Left ventricle myocardium inferior (tissue), 1 donor: Measurements from ENCODE around the gene THADA. TPM values are rescaled to one million over a fixed set of nuclear protein-coding genes. Genes with fewer than 3 reads are reported as not detected.

ENCODE experiments used
- DNase-seq: peaks from one replicate; pipeline ENCODE4 v3.0.0-alpha.2; 2020
- H3K27ac ChIP-seq: fragments of 200-600 bp; replicated peaks from 2 replicates; pipeline ENCODE4 v1.8.0; 2021
- H3K27me3 ChIP-seq: fragments of 200-600 bp; 2 replicates; pipeline ENCODE4 v1.8.0; 2021; ENCODE audit warnings: low read depth
- H3K36me3 ChIP-seq: fragments of 200-600 bp; 2 replicates; pipeline ENCODE4 v1.8.0; 2021
- H3K4me1 ChIP-seq: fragments of 200-600 bp; 2 replicates; pipeline ENCODE4 v1.8.0; 2021
- H3K4me3 ChIP-seq: fragments of 200-600 bp; 2 replicates; pipeline ENCODE4 v1.8.0; 2021; ENCODE audit warnings: mild to moderate bottlenecking, moderate library complexity
- H3K9me3 ChIP-seq: fragments of 200-600 bp; replicated peaks from 2 replicates; pipeline ENCODE4 v1.8.0; 2021
- CTCF ChIP-seq: fragments of 200-600 bp; IDR thresholded peaks from 2 replicates; pipeline ENCODE4 v1.8.0; 2021; ENCODE audit warnings: antibody characterized with exemption, mild to moderate bottlenecking, borderline replicate concordance
- intact Hi-C: fragments of 100-400 bp; cut with micrococcal nuclease; formaldehyde crosslinking; loops from one replicate; pipeline ENCODE4 v1.11.0; 2022
- total RNA-seq: library from RNA; stranded (reverse); fragmentation: NEBNext Ultra II Directional; extraction: Animal tissue kit (Norgen Biotek cat#: 25700); gene quantifications from one replicate; pipeline ENCODE4 v1.2.1, GENCODE V29; 2021
- donor health status: DM: no; HTN: yes; CAD: no; lungs with severe emphysema.

The THADA gene
- total RNA-seq, 1 donor from 2014 or later, result 15.4 TPM

GRCh38 chr2:43455731-43456642, 139.9 kb downstream of the THADA start:
- DNase-seq, result no peak
- Histone ChIP-seq H3K4me3 (no peak overlapping the region), H3K27ac (no peak overlapping the region), H3K27me3 (no peaks in the 10 kb centered on the region), H3K9me3 (no peaks in the 10 kb centered on the region), H3K4me1 (peaks cover 55% of the 10 kb centered on the region), H3K36me3 (no peaks in the 10 kb centered on the region)
- TF ChIP-seq CTCF, result no peak
- intact Hi-C loops, result no loop called here

DNA sequence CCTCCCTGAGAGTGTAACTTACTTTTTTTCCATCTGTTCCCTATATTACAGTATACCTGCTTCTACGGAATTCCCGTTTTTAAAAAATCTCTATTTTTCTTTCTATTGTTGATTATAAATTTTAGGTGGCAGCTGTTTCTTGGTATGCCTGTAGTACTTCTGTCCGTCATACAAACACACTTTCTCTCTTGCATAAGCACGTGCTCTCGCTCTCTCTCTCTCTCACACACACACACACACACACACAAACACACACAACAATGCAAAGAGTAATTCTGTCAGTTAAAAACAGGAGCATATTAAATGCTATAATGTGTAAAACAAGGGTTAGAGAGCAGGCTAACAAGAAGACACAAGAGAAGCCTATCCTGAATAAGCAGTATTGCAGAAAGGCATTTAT, 140.5 kb downstream of the THADA start:
- Histone ChIP-seq H3K4me1 (peaks cover 59% of the 10 kb centered on the region), H3K9me3 (no peaks in the 10 kb centered on the region), H3K27me3 (no peaks in the 10 kb centered on the region), H3K4me3 (no peak overlapping the region), H3K27ac (no peak overlapping the region), H3K36me3 (no peaks in the 10 kb centered on the region)
- intact Hi-C loops, result no loop called here
- DNase-seq, result no peak
- TF ChIP-seq CTCF, result no peak

- no peak for TF ChIP-seq CTCF
- no peaks in the 10 kb centered on the region for H3K9me3 ChIP-seq
- no peaks in the 10 kb centered on the region for H3K27me3 ChIP-seq
- peaks cover 59% of the 10 kb centered on the region for H3K4me1 ChIP-seq
- H3K27ac ChIP-seq, result no peak overlapping the region
- H3K4me3 ChIP-seq, result no peak overlapping the region
- no peak for DNase-seq
- no peaks in the 10 kb centered on the region for H3K36me3 ChIP-seq
- intact Hi-C loops, result no loop called here
These were observed 141.0 kb downstream of the THADA start for GRCh38 chr2:43454791-43455190.

DNA sequence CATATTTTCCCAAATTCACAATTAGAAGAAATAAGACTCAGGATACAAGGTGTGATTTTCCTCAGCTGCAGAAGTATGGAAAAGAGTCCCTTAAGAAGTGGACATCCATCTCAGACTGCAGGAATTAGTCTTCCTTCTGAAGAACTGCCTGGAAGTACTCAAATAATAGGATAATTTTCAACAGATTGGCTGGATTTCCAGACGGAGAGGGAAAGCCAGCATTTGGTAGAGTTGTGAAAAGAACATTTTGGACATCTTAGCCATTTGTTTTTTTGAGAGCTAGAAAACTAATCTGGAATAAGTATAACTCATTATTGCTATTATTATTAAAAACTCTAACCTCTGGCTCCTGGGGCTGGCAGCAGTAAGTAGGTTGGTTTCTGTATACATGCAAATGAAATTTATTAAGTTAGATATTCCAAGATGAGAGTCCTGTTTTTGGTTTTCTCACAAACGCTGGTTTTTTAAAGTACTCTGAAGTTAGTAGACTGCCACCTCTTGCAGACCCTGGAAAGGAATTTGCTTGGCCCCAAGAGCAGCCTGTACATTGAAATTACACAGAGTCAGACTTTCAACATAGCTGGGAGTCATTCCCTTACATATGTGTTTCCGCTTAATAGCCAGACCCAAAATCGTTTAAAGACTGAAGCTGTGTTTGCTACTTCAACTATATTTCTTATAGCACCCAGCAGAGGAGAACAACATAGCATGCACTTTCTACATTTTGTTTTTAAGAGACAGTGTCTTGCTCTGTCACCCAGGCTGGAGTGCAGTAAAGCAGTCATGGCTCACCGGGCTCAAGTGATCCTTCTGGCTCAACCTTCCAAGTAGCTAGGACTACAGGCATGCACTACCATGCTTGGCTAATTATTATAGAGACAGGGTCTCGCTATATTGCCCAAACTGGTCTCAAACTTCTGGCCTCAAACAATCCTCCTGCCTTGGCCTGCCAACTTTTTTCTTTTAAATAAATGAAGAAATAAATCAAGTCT, 142.4 kb downstream of the THADA start:
- peaks cover 53% of the 10 kb centered on the region for H3K4me1 ChIP-seq
- TF ChIP-seq CTCF, result no peak
- H3K4me3 ChIP-seq, result no peak overlapping the region
- DNase-seq, result no peak
- intact Hi-C loops, result no loop called here
- H3K9me3 ChIP-seq, result no peaks in the 10 kb centered on the region
- H3K27ac ChIP-seq, result no peak overlapping the region
- no peaks in the 10 kb centered on the region for H3K27me3 ChIP-seq
- H3K36me3 ChIP-seq, result no peaks in the 10 kb centered on the region

DNA sequence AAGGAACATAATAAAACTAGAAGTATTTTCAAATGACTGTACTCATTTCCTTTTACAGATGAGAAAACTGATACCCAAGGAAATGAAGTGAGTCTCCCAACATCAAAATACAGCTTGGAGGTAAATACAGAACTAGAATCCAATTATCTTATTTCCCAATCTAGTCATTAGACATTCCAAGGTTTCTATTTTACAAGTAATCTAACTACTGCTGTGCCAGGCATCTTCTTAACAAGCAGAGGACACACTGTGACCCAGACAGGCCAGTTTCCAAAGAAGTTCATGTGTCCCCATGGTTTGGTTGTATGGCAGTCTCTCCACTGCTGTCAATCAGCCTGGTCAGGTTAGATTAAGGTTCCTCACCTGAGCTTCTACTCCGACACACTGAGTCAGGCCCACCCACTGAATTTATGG, 143.5 kb downstream of the THADA start:
- intact Hi-C loops, result no loop called here
- H3K9me3 ChIP-seq, result no peaks in the 10 kb centered on the region
- no peak overlapping the region for H3K27ac ChIP-seq
- no peak for TF ChIP-seq CTCF
- H3K27me3 ChIP-seq, result no peaks in the 10 kb centered on the region
- peaks cover 48% of the 10 kb centered on the region for H3K4me1 ChIP-seq
- DNase-seq, result no peak
- H3K36me3 ChIP-seq, result no peaks in the 10 kb centered on the region
- no peak overlapping the region for H3K4me3 ChIP-seq
